Gastroesophageal sphincter (tissue), 4 donors: ENCODE results near the gene PINK1. TPM values are rescaled to one million over a fixed set of nuclear protein-coding genes. Genes with fewer than 3 reads are reported as not detected.

Source experiments
- ATAC-seq: fragments of 150-250 bp; one replicate; pipeline ENCODE4 v1.9.1; 2016; ENCODE audit warnings: mild to moderate bottlenecking, moderate library complexity
- H3K27ac ChIP-seq, 4 donors: fragments of 200-600 bp; sonication (generic) in 3 of 4; 1 replicate in 3 of 4; 2 replicates in 1 of 4; pipeline ENCODE4 v1.5.1; 2016 to 2019
- H3K27me3 ChIP-seq: fragments of 200-600 bp; sonication (generic); one replicate; pipeline ENCODE4 v1.5.1; 2019
- H3K36me3 ChIP-seq, 2 donors: fragments of 200-600 bp; sonication (generic); one replicate each; pipeline ENCODE4 v1.5.1; 2019; ENCODE audit warnings: control low read depth in 1 of 2
- H3K4me1 ChIP-seq, 3 donors: fragments of 200-600 bp; sonication (generic); 1 replicate in 2 of 3; 2 replicates in 1 of 3; pipeline ENCODE4 v1.5.1; 2016 to 2019; ENCODE audit warnings: control low read depth in 2 of 3
- H3K4me3 ChIP-seq, 2 donors: fragments of 200-600 bp; sonication (generic); one replicate each; pipeline ENCODE4 v1.5.1; 2019; ENCODE audit warnings: mild to moderate bottlenecking in 1 of 2, moderate library complexity in 1 of 2
- H3K9me3 ChIP-seq, 3 donors: fragments of 200-600 bp; sonication (generic); one replicate each; pipeline ENCODE4 v1.5.1; 2017 to 2019; ENCODE audit warnings: control low read depth in 2 of 3
- CTCF ChIP-seq, 4 experiments: fragments of 200-600 bp in 2 of 4; fragments of 450-650 bp in 2 of 4; sonication (generic) in 1 of 4; IDR thresholded peaks; one replicate each; pipeline ENCODE4 v1.5.1; 2017 to 2019; ENCODE audit warnings: antibody characterized with exemption in 4 of 4, mild to moderate bottlenecking in 2 of 4, moderate library complexity in 2 of 4
- EP300 ChIP-seq: sonication (generic); formaldehyde crosslinking; IDR thresholded peaks from one replicate; pipeline ENCODE4 v1.6.1; 2017; ENCODE audit warnings: antibody characterized with exemption, mild to moderate bottlenecking
- POLR2A ChIP-seq, 2 donors: fragments of 450-650 bp; IDR thresholded peaks; one replicate each; pipeline ENCODE4 v1.6.1; 2017; ENCODE audit warnings: antibody characterized with exemption in 2 of 2, mild to moderate bottlenecking in 2 of 2, moderate library complexity in 1 of 2
- POLR2AphosphoS5 ChIP-seq: sonication (generic); formaldehyde crosslinking; IDR thresholded peaks from one replicate; pipeline ENCODE4 v1.6.1; 2017; ENCODE audit warnings: antibody characterized with exemption
- WGBS, 2 donors: methylation state at CpG; one replicate each; pipeline ENCODE4 v1.1.5; 2018; ENCODE audit warnings: low coverage in 1 of 2; 5-methylcytosine and 5-hydroxymethylcytosine counted together
- total RNA-seq, 4 donors: library from RNA; depleted of rRNA; stranded (reverse); fragments of >200 nt; gene quantifications; one replicate each; pipeline ENCODE4 v1.1.0, GENCODE V29; 2016

PINK1 gene
- total RNA-seq, 4 donors from 2014 or later, result 148 to 269 (median 203) TPM

- Histone ChIP-seq H3K4me1 (peaks cover 0 to 11% (median 3%) of the 10 kb centered on the region in 3 donors), H3K27me3 (peaks cover 17% of the 10 kb centered on the region), H3K9me3 (no peaks in the 10 kb centered on the region), H3K27ac (no peak overlapping the region), H3K4me3 (no peak overlapping the region), H3K36me3 (no peaks in the 10 kb centered on the region)
- ATAC-seq, result no peak
- TF ChIP-seq CTCF (IDR thresholded peaks at IDR 0.05), result no peak
- no peak for TF ChIP-seq POLR2AphosphoS5
- TF ChIP-seq EP300, result no peak
- no peak for TF ChIP-seq POLR2A (IDR thresholded peaks at IDR 0.05)
- 76 to 89% methylated on average over 4 of the region's 6 CpGs for WGBS, 2 donors
These were observed 12.2 kb upstream of the PINK1 start for GRCh38 chr1:20621012-20621411.

GRCh38 chr1:20624709-20625108 lies 8.5 kb upstream of the PINK1 start:
- Histone ChIP-seq H3K27me3 (peaks cover 27% of the 10 kb centered on the region), H3K27ac (no peak overlapping the region), H3K4me1 (no peaks in the 10 kb centered on the region), H3K36me3 (no peaks in the 10 kb centered on the region), H3K9me3 (no peaks in the 10 kb centered on the region), H3K4me3 (no peak overlapping the region)
- no peak for ATAC-seq
- TF ChIP-seq EP300 (no peak), CTCF (IDR thresholded peaks at IDR 0.05) (no peak), POLR2AphosphoS5 (no peak), POLR2A (IDR thresholded peaks at IDR 0.05) (no peak)
- 100% methylated on average over 1 of the region's 1 CpG; no CpG with 5 or more reads in 1 of the 2 donors for WGBS, 2 donors

- no peak for ATAC-seq
- Histone ChIP-seq H3K27me3 (peaks cover 27% of the 10 kb centered on the region), H3K9me3 (no peaks in the 10 kb centered on the region), H3K27ac (no peak overlapping the region), H3K4me3 (no peak overlapping the region), H3K4me1 (no peaks in the 10 kb centered on the region), H3K36me3 (no peaks in the 10 kb centered on the region)
- 67 to 71% methylated on average over 1 to 3 of the region's 3 CpGs for WGBS, 2 donors
- TF ChIP-seq POLR2A (IDR thresholded peaks at IDR 0.05) (no peak), POLR2AphosphoS5 (no peak), EP300 (no peak), CTCF (IDR thresholded peaks at IDR 0.05) (no peak)
These were observed 7.8 kb upstream of the PINK1 start for GRCh38 chr1:20625176-20626097.

- WGBS, 2 donors, result 80 to 86% methylated on average over 1 of the region's 1 CpG
- H3K36me3 ChIP-seq, result no peaks in the 10 kb centered on the region
- H3K4me1 ChIP-seq, result no peaks in the 10 kb centered on the region
- no peak overlapping the region for H3K27ac ChIP-seq
- H3K27me3 ChIP-seq, result peaks cover 27% of the 10 kb centered on the region
- no peak for ATAC-seq
- H3K9me3 ChIP-seq, result no peaks in the 10 kb centered on the region
- TF ChIP-seq POLR2AphosphoS5, result no peak
- TF ChIP-seq CTCF (IDR thresholded peaks at IDR 0.05), result no peak
- no peak for TF ChIP-seq EP300
- no peak for TF ChIP-seq POLR2A (IDR thresholded peaks at IDR 0.05)
- H3K4me3 ChIP-seq, result no peak overlapping the region
These were observed 7.2 kb upstream of the PINK1 start for GRCh38 chr1:20626098-20626427.

GRCh38 chr1:20626524-20626923 lies 6.7 kb upstream of the PINK1 start:
- Histone ChIP-seq H3K9me3 (no peaks in the 10 kb centered on the region), H3K27ac (no peak overlapping the region), H3K4me1 (no peaks in the 10 kb centered on the region), H3K27me3 (peaks cover 27% of the 10 kb centered on the region), H3K36me3 (no peaks in the 10 kb centered on the region), H3K4me3 (no peak overlapping the region)
- TF ChIP-seq CTCF (IDR thresholded peaks at IDR 0.05), result no peak
- no peak for TF ChIP-seq POLR2A (IDR thresholded peaks at IDR 0.05)
- no peak for TF ChIP-seq POLR2AphosphoS5
- no peak for TF ChIP-seq EP300
- 63 to 67% methylated on average over 1 of the region's 1 CpG for whole genome bisulfite sequencing, 2 donors
- ATAC-seq, result no peak
